Measurements from ENCODE around the gene PNPLA7. TPM values are rescaled to one million over a fixed set of nuclear protein-coding genes. Genes with fewer than 3 reads are reported as not detected.

The PNPLA7 gene
- total RNA-seq, 2 experiments from 2014 or later: 2.6 to 3.4 TPM

- ChIA-PET POLR2A (no interaction called here), CTCF (no interaction called here)
Observed at GRCh38 chr9:137488327-137488653, 61.9 kb downstream of the PNPLA7 start.

GRCh38 chr9:137487454-137488326 is 62.5 kb downstream of the PNPLA7 start:
- ChIA-PET POLR2A (no interaction called here), CTCF (no interaction called here)

- CTCF ChIA-PET: no interaction called here
- POLR2A ChIA-PET: no interaction called here
Observed at GRCh38 chr9:137486545-137487453, 63.4 kb downstream of the PNPLA7 start.

GRCh38 chr9:137486141-137486490 is 64.1 kb downstream of the PNPLA7 start:
- CTCF ChIA-PET: no interaction called here
- POLR2A ChIA-PET: no interaction called here

- CTCF ChIA-PET: no interaction called here
- POLR2A ChIA-PET: no interaction called here
Observed at GRCh38 chr9:137485343-137486140, 64.7 kb downstream of the PNPLA7 start.

GRCh38 chr9:137484551-137485315 is 65.5 kb downstream of the PNPLA7 start:
- CTCF ChIA-PET: no interaction called here
- POLR2A ChIA-PET: no interaction called here

GRCh38 chr9:137482094-137482781 is 68.0 kb downstream of the PNPLA7 start:
- POLR2A ChIA-PET: no interaction called here
- CTCF ChIA-PET: no interaction called here

GRCh38 chr9:137480686-137481683 is 69.2 kb downstream of the PNPLA7 start:
- ChIA-PET CTCF (no interaction called here), POLR2A (no interaction called here)

GRCh38 chr9:137479892-137480685 is 70.1 kb downstream of the PNPLA7 start:
- ChIA-PET CTCF (no interaction called here), POLR2A (no interaction called here)

- ChIA-PET POLR2A (no interaction called here), CTCF (no interaction called here)
Observed at GRCh38 chr9:137478962-137479861, 71.0 kb downstream of the PNPLA7 start.

- CTCF ChIA-PET: no interaction called here
Observed at GRCh38 chr9:137478613-137478961, 71.6 kb downstream of the PNPLA7 start.

GRCh38 chr9:137477778-137478612 is 72.2 kb downstream of the PNPLA7 start:
- CTCF ChIA-PET: no interaction called here
- POLR2A ChIA-PET: no interaction called here

More at GRCh38 chr9:137478613-137478961, 71.6 kb downstream of the PNPLA7 start:
- POLR2A ChIA-PET: no interaction called here

- POLR2A ChIA-PET: no interaction called here
- CTCF ChIA-PET: no interaction called here
Observed at GRCh38 chr9:137476856-137477255, 73.3 kb downstream of the PNPLA7 start.

GRCh38 chr9:137475666-137476065 is 74.5 kb downstream of the PNPLA7 start:
- POLR2A ChIA-PET: no interaction called here
- CTCF ChIA-PET: interaction anchor here (0.6 kb wide), 1 partner anchor 53 kb away, joined by 4 read pairs; the partner anchor contains the start of genes EXD3 and NOXA1

- POLR2A ChIA-PET: no interaction called here
- CTCF ChIA-PET: no interaction called here
Observed at GRCh38 chr9:137474271-137474670, 75.9 kb downstream of the PNPLA7 start.
